CD4-positive, CD25-positive, alpha-beta regulatory T cell (primary cell): ENCODE data around the gene ABCD4. TPM values are rescaled to one million over a fixed set of nuclear protein-coding genes. Genes with fewer than 3 reads are reported as not detected.
A peak's percentile ranks its signal among the peaks of the same experiment; 100 is the strongest.

Experiments
- ATAC-seq, 2 donors: fragments of 150-1000 bp; cut with Tn5 transposase; one replicate each; pipeline ENCODE4 v1.10.0; 2021; ENCODE audit warnings: low read depth in 2 of 2, moderate number of reproducible peaks in 2 of 2, moderate library complexity in 1 of 2
- DNase-seq, 3 donors: peaks; one replicate each; pipeline versions ENCODE4 v3.0.0 to v3.0.0-alpha.2; 2012 to 2022; ENCODE audit warnings: mixed read lengths in 1 of 3
- H3K27ac ChIP-seq: one replicate; pipeline ENCODE4 v1.7.0; 2013; ENCODE audit warnings: mild to moderate bottlenecking, low read length; ENCODE audit not compliant: insufficient read depth, poor library complexity, severe bottlenecking
- H3K27me3 ChIP-seq: one replicate; pipeline ENCODE4 v1.7.0; 2013; ENCODE audit warnings: low read length; ENCODE audit not compliant: control insufficient read depth, insufficient read depth
- H3K36me3 ChIP-seq: one replicate; pipeline ENCODE4 v1.7.0; 2013; ENCODE audit warnings: mild to moderate bottlenecking, low read length, moderate library complexity; ENCODE audit not compliant: control insufficient read depth, insufficient read depth
- H3K4me1 ChIP-seq: 2 replicates; pipeline ENCODE4 v1.7.0; 2013; ENCODE audit warnings: mild to moderate bottlenecking, low read length; ENCODE audit not compliant: insufficient read depth, control insufficient read depth, poor library complexity, severe bottlenecking
- H3K4me3 ChIP-seq: one replicate; pipeline ENCODE4 v1.7.0; 2013; ENCODE audit warnings: low read depth, mild to moderate bottlenecking, low read length, moderate library complexity
- H3K9me3 ChIP-seq, 2 experiments: 1 replicate in 1 of 2; 2 replicates in 1 of 2; pipeline ENCODE4 v1.7.0; 2013; ENCODE audit warnings: low read length in 2 of 2, mild to moderate bottlenecking in 1 of 2, moderate library complexity in 1 of 2; ENCODE audit not compliant: control insufficient read depth in 2 of 2
- H3K27ac Mint-ChIP-seq, 3 donors: one replicate each; pipeline ENCODE4 v1.8.0; 2020 to 2022; ENCODE audit warnings: mild to moderate bottlenecking in 3 of 3, mixed read lengths in 3 of 3, moderate library complexity in 2 of 3
- H3K27me3 Mint-ChIP-seq: one replicate; pipeline ENCODE4 v1.8.0; 2022; ENCODE audit warnings: mild to moderate bottlenecking, mixed read lengths
- H3K36me3 Mint-ChIP-seq: one replicate; pipeline ENCODE4 v1.8.0; 2020; ENCODE audit warnings: mixed read lengths
- H3K4me1 Mint-ChIP-seq, 4 donors: one replicate each; pipeline ENCODE4 v1.8.0; 2020 to 2022; ENCODE audit warnings: mixed read lengths in 4 of 4, mild to moderate bottlenecking in 1 of 4
- H3K4me3 Mint-ChIP-seq, 4 donors: one replicate each; pipeline ENCODE4 v1.8.0; 2020 to 2022; ENCODE audit warnings: mild to moderate bottlenecking in 4 of 4, mixed read lengths in 4 of 4, moderate library complexity in 3 of 4
- H3K9me3 Mint-ChIP-seq, 7 donors: one replicate each; pipeline ENCODE4 v1.8.0; 2020 to 2022; ENCODE audit warnings: mixed read lengths in 7 of 7, mild to moderate bottlenecking in 3 of 7, moderate library complexity in 2 of 7
- polyA plus RNA-seq, 4 donors: library from polyadenylated mRNA; unstranded; fragments of 300-500 nt; fragmentation: Illumina TruSeq; gene quantifications; one replicate each; pipeline ENCODE4 v1.2.3, GENCODE V29; 2021
- total RNA-seq: library from RNA; stranded (reverse); gene quantifications from one replicate; pipeline ENCODE4 v1.2.3, GENCODE V29; 2022

ABCD4 gene
- total and polyA plus RNA-seq, 5 donors from 2014 or later: 21.8 to 71.4 (median 27.6) TPM

GRCh38 chr14:74238974-74239847 lies 63.5 kb downstream of the ABCD4 start, which contains the start of gene VSX2:
Gene VSX2, plus strand, starts transcription at chr14:74239449. Its CDS starts 113 bp downstream, at chr14:74239562.
- peaks cover 82% of the 10 kb centered on the region for H3K27me3 Mint-ChIP-seq
- no peaks in the 10 kb centered on the region for H3K36me3 Mint-ChIP-seq
- H3K27ac Mint-ChIP-seq: no peak within 1 kb of the TSS
- H3K4me1 ChIP-seq: peaks cover 21% of the 10 kb centered on the region
- ATAC-seq: no peak
- DNase-seq: no peak
- H3K9me3 ChIP-seq: no peaks in the 10 kb centered on the region
- H3K36me3 ChIP-seq: no peaks in the 10 kb centered on the region
- H3K4me1 Mint-ChIP-seq: peaks cover 0 to 30% (median 9%) of the 10 kb centered on the region in 4 donors
- peaks cover 40% of the 10 kb centered on the region for H3K27me3 ChIP-seq
- H3K4me3 ChIP-seq: no peak within 1 kb of the TSS
- H3K27ac ChIP-seq: no peak within 1 kb of the TSS
- peaks cover 0 to 5% (median 0%) of the 10 kb centered on the region in 7 donors for H3K9me3 Mint-ChIP-seq
- peak within 1 kb of the TSS in 2 of 4 donors; percentile 61 to 67 for H3K4me3 Mint-ChIP-seq

GRCh38 chr14:74237441-74237840 lies 65.3 kb downstream of the ABCD4 start:
- peaks cover 21% of the 10 kb centered on the region for H3K4me1 ChIP-seq
- Mint-ChIP-seq H3K27me3 (peaks cover 77% of the 10 kb centered on the region), H3K4me3 (no peak overlapping the region), H3K27ac (no peak overlapping the region), H3K36me3 (no peaks in the 10 kb centered on the region), H3K4me1 (peaks cover 0 to 23% (median 9%) of the 10 kb centered on the region in 4 donors), H3K9me3 (peaks cover 0 to 3% (median under 1%) of the 10 kb centered on the region in 7 donors)
- H3K27ac ChIP-seq: no peak overlapping the region
- no peak overlapping the region for H3K4me3 ChIP-seq
- ATAC-seq (no peak), DNase-seq (no peak)
- H3K9me3 ChIP-seq: no peaks in the 10 kb centered on the region
- H3K36me3 ChIP-seq: no peaks in the 10 kb centered on the region
- peaks cover 26% of the 10 kb centered on the region for H3K27me3 ChIP-seq

Other genes with a start within 250 kb of the ABCD4 start
- 8.5 TPM for gene ALDH6A1, start 218.5 kb downstream of the ABCD4 start, total RNA-seq
- 10 to 100 TPM; 22.0 to 31.1 (median 23.2) TPM for gene ALDH6A1, start 218.5 kb downstream of the ABCD4 start, polyA plus RNA-seq
- 11.1 TPM for gene LIN52, start 218.0 kb downstream of the ABCD4 start, total RNA-seq
- gene LIN52, start 218.0 kb downstream of the ABCD4 start, polyA plus RNA-seq: 10 to 100 TPM; 12.5 to 14.9 (median 14.4) TPM
- gene VSX2, start 63.5 kb downstream of the ABCD4 start, total RNA-seq: not detected
- under 1 TPM in 1 of 4 donors, not detected in 3; 0.08 TPM for gene VSX2, start 63.5 kb downstream of the ABCD4 start, polyA plus RNA-seq
- not detected for gene VRTN, start 45.5 kb upstream of the ABCD4 start, total RNA-seq
- gene VRTN, start 45.5 kb upstream of the ABCD4 start, polyA plus RNA-seq: not detected
- gene SYNDIG1L, start 123.3 kb upstream of the ABCD4 start, total RNA-seq: not detected
- gene SYNDIG1L, start 123.3 kb upstream of the ABCD4 start, polyA plus RNA-seq: not detected
- gene NPC2, start 190.4 kb upstream of the ABCD4 start, total RNA-seq: 33.1 TPM
- 100 to 1,000 TPM in 3 of 4 donors, 10 to 100 TPM in 1; 87.0 to 144 (median 108) TPM for gene NPC2, start 190.4 kb upstream of the ABCD4 start, polyA plus RNA-seq
- gene ISCA2, start 190.8 kb upstream of the ABCD4 start, total RNA-seq: 19.9 TPM
- gene ISCA2, start 190.8 kb upstream of the ABCD4 start, polyA plus RNA-seq: 100 to 1,000 TPM in 2 of 4 donors, 10 to 100 TPM in 2; 81.8 to 114 (median 97.4) TPM